Measurements from ENCODE around the gene ARHGAP40.

GRCh38 chr20:38657390-38657789 lies 55.8 kb downstream of the ARHGAP40 start:
- TF ChIP-seq, protein P1, sequence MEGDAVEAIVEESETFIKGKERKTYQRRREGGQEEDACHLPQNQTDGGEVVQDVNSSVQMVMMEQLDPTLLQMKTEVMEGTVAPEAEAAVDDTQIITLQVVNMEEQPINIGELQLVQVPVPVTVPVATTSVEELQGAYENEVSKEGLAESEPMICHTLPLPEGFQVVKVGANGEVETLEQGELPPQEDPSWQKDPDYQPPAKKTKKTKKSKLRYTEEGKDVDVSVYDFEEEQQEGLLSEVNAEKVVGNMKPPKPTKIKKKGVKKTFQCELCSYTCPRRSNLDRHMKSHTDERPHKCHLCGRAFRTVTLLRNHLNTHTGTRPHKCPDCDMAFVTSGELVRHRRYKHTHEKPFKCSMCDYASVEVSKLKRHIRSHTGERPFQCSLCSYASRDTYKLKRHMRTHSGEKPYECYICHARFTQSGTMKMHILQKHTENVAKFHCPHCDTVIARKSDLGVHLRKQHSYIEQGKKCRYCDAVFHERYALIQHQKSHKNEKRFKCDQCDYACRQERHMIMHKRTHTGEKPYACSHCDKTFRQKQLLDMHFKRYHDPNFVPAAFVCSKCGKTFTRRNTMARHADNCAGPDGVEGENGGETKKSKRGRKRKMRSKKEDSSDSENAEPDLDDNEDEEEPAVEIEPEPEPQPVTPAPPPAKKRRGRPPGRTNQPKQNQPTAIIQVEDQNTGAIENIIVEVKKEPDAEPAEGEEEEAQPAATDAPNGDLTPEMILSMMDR (IDR thresholded peaks at IDR 0.05) = no peak
- TF ChIP-seq POLR2A (IDR thresholded peaks at IDR 0.05) (no peak), POLR2AphosphoS5 (IDR thresholded peaks at IDR 0.05) (no peak), EP300 (IDR thresholded peaks at IDR 0.05) (no peak)
